Measurements from ENCODE around the gene RPTOR.

RPTOR gene

DNA sequence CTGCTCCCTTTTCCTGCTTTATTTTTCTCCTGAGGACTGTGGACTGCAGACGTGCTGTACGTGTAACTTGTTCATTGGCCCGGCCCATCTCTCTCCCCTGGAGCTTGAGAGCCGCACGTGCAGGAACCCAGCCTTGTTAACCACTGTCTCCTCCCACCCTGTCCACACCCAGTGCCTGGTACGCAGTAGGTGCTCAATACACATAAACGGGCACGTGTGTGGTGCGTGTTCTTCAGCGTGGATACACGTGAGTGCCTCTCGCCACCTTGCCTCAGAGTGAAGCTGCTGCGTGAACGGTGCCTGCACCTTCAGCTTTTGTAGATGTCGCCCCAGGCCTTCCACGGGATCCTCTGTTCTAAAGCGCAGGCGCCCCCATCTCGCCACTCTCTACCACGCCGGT is 350.7 kb downstream of the RPTOR start:
- Histone ChIP-seq H3K27me3 (ENCODE audit: insufficient read depth, poor library complexity, severe bottlenecking) (no peaks in the 10 kb centered on the region), H3K27ac (replicated peaks) (no peak overlapping the region), H3K4me3 (replicated peaks; ENCODE audit: insufficient read depth, low read length) (no peak overlapping the region)
- TF ChIP-seq POLR2AphosphoS5 (IDR thresholded peaks at IDR 0.05; ENCODE audit: low read depth) (no peak), GABPA (IDR thresholded peaks at IDR 0.05; ENCODE audit: low read depth) (no peak), SPI1 (IDR thresholded peaks at IDR 0.05; ENCODE audit: borderline replicate concordance, low read depth) (no peak)
- TF ChIP-seq, protein P1, sequence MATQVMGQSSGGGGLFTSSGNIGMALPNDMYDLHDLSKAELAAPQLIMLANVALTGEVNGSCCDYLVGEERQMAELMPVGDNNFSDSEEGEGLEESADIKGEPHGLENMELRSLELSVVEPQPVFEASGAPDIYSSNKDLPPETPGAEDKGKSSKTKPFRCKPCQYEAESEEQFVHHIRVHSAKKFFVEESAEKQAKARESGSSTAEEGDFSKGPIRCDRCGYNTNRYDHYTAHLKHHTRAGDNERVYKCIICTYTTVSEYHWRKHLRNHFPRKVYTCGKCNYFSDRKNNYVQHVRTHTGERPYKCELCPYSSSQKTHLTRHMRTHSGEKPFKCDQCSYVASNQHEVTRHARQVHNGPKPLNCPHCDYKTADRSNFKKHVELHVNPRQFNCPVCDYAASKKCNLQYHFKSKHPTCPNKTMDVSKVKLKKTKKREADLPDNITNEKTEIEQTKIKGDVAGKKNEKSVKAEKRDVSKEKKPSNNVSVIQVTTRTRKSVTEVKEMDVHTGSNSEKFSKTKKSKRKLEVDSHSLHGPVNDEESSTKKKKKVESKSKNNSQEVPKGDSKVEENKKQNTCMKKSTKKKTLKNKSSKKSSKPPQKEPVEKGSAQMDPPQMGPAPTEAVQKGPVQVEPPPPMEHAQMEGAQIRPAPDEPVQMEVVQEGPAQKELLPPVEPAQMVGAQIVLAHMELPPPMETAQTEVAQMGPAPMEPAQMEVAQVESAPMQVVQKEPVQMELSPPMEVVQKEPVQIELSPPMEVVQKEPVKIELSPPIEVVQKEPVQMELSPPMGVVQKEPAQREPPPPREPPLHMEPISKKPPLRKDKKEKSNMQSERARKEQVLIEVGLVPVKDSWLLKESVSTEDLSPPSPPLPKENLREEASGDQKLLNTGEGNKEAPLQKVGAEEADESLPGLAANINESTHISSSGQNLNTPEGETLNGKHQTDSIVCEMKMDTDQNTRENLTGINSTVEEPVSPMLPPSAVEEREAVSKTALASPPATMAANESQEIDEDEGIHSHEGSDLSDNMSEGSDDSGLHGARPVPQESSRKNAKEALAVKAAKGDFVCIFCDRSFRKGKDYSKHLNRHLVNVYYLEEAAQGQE (IDR thresholded peaks at IDR 0.05; ENCODE audit: insufficient replicate concordance, low read depth) = no peak
- TF ChIP-seq, protein P2, sequence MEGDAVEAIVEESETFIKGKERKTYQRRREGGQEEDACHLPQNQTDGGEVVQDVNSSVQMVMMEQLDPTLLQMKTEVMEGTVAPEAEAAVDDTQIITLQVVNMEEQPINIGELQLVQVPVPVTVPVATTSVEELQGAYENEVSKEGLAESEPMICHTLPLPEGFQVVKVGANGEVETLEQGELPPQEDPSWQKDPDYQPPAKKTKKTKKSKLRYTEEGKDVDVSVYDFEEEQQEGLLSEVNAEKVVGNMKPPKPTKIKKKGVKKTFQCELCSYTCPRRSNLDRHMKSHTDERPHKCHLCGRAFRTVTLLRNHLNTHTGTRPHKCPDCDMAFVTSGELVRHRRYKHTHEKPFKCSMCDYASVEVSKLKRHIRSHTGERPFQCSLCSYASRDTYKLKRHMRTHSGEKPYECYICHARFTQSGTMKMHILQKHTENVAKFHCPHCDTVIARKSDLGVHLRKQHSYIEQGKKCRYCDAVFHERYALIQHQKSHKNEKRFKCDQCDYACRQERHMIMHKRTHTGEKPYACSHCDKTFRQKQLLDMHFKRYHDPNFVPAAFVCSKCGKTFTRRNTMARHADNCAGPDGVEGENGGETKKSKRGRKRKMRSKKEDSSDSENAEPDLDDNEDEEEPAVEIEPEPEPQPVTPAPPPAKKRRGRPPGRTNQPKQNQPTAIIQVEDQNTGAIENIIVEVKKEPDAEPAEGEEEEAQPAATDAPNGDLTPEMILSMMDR (IDR thresholded peaks at IDR 0.05; ENCODE audit: insufficient read depth, low read length) = no peak
- DNase-seq (ENCODE audit: low read depth in 1 of 2, low spot score in 1 of 2) = no peak

DNA sequence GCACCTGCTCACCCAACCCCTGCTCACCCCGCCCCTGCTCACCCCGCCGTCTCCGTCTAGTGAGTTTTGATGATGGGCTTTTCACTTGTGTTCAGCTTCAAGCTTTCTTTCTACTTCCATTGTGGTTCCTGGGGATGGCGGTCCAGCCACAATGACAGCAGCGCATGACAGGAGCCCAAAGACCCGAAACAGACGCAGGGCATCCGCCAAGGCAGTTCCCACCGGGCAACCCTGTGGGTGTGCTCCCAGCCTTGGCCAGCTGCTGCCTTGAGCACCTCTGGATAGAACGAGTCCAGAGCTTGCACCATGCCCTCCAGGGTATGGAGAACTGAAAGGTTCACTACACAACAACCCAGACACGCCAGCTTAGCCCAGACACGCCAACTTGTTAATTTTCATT is 354.1 kb downstream of the RPTOR start:
- TF ChIP-seq GABPA (IDR thresholded peaks at IDR 0.05; ENCODE audit: low read depth) = no peak
- TF ChIP-seq, protein P1 (IDR thresholded peaks at IDR 0.05; ENCODE audit: insufficient replicate concordance, low read depth) = no peak
- TF ChIP-seq SPI1 (IDR thresholded peaks at IDR 0.05; ENCODE audit: borderline replicate concordance, low read depth) = no peak
- TF ChIP-seq, protein P2 (IDR thresholded peaks at IDR 0.05; ENCODE audit: insufficient read depth, low read length) = no peak
- TF ChIP-seq POLR2AphosphoS5 (IDR thresholded peaks at IDR 0.05; ENCODE audit: low read depth) = no peak
- H3K27ac ChIP-seq (replicated peaks) = no peak overlapping the region
- no peak for DNase-seq (ENCODE audit: low read depth in 1 of 2, low spot score in 1 of 2)

DNA sequence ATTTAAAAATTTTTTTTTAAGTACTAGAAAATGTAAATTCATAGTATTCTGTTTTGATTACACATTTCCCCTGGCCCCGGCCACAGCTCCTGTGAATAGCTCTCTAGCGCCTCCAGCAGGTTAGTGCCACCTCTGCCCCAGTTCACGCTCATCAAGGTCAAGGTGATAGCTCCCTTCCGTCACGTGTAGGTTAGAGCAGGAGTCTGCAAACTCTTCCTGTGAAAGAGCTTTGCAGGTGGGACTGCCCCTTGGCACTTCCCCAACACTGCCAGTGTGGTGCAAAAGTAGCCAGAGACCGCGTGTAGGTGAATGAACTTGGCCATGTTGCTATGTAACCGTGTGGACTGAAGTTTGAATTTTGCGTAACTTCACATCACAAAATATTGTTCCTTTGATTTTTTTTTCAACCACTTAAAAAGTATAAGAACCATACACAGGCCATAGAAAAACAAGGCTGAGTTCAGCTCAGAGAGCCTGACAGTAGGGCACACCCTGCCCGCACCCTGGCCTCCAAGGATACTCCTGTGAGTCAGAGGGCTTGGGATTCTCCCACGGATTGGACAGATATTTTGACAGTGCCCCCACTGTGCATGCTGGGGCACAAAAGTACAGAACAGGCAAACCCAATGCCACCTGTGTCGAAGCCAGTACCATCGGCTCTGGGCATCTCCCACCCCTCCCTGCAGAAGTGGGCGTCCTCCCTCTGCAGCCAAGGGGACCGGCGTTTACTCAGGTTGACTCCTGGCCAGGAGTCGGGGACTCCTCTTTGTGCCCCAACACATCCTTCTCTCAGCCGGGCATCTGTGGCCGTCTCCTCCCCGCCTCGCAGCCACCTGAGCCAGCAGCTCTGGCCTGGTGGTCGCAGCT is 355.0 kb downstream of the RPTOR start:
- Histone ChIP-seq H3K27me3 (ENCODE audit: insufficient read depth, poor library complexity, severe bottlenecking) (no peaks in the 10 kb centered on the region), H3K4me3 (replicated peaks; ENCODE audit: insufficient read depth, low read length) (no peak overlapping the region), H3K27ac (replicated peaks) (no peak overlapping the region)
- DNase-seq (ENCODE audit: low read depth in 1 of 2, low spot score in 1 of 2) = peak; percentile 28 to 54
- TF ChIP-seq POLR2AphosphoS5 (IDR thresholded peaks at IDR 0.05; ENCODE audit: low read depth) (no peak), SPI1 (IDR thresholded peaks at IDR 0.05; ENCODE audit: borderline replicate concordance, low read depth) (no peak)
- TF ChIP-seq, protein P2 (IDR thresholded peaks at IDR 0.05; ENCODE audit: insufficient read depth, low read length) = peak; percentile 74

More for the DNA sequence above, 354.1 kb downstream of the RPTOR start:
- Histone ChIP-seq H3K4me3 (replicated peaks; ENCODE audit: insufficient read depth, low read length) (no peak overlapping the region), H3K27me3 (ENCODE audit: insufficient read depth, poor library complexity, severe bottlenecking) (no peaks in the 10 kb centered on the region)
